ENCODE data around the gene C11orf54. TPM values are rescaled to one million over a fixed set of nuclear protein-coding genes. Genes with fewer than 3 reads are reported as not detected.

Gene C11orf54
- total RNA-seq, 1 donor from 2014 or later: 16.3 TPM

Other genes starting within 250 kb of the C11orf54 start
- gene SMCO4, start 198.3 kb upstream of the C11orf54 start, total RNA-seq: 7.2 and 10.5 TPM in 2 replicates
- gene CEP295, start 80.0 kb upstream of the C11orf54 start, total RNA-seq: 9.6 and 13.5 TPM in 2 replicates
- gene TAF1D, start 177 bp upstream of the C11orf54 start, total RNA-seq: 85.2 and 141 TPM in 2 replicates
- gene MED17, start 42.6 kb downstream of the C11orf54 start, total RNA-seq: 14.8 and 22.4 TPM in 2 replicates
- not detected in 2 replicates for gene VSTM5, start 108.9 kb downstream of the C11orf54 start, total RNA-seq

Data from lung microvascular endothelial cell (primary cell).